H1 (cell line): Measurements from ENCODE around the gene WNT9B. TPM values are rescaled to one million over a fixed set of nuclear protein-coding genes. Genes with fewer than 3 reads are reported as not detected.

ENCODE experiments used
- HDAC6 ChIP-seq: IDR thresholded peaks from one replicate; pipeline ENCODE4 v1.7.1; 2012; ENCODE audit warnings: low read depth, mild to moderate bottlenecking, inconsistent platforms, low read length, moderate library complexity
- KDM5A ChIP-seq: fragments of 200-600 bp; IDR thresholded peaks from 2 replicates; pipeline ENCODE4 v1.7.1; 2012; ENCODE audit warnings: mild to moderate bottlenecking, low read length, inconsistent platforms, mixed read lengths
- POU5F1 ChIP-seq: IDR thresholded peaks from 2 replicates; pipeline ENCODE4 v1.6.1; 2011; ENCODE audit warnings: low read depth, mild to moderate bottlenecking, low read length, moderate library complexity
- RBBP5 ChIP-seq: IDR thresholded peaks from 2 replicates; pipeline ENCODE4 v1.7.1; 2012; ENCODE audit warnings: low read depth, mild to moderate bottlenecking, inconsistent platforms, low read length, moderate library complexity, borderline replicate concordance
- YY1 ChIP-seq: IDR thresholded peaks from 2 replicates; pipeline ENCODE4 v1.6.1; 2011; ENCODE audit warnings: low read depth, mild to moderate bottlenecking, low read length
- polyA plus RNA-seq, 7 experiments: library from polyadenylated mRNA; depleted of rRNA in 3 of 7; stranded (reverse) in 5 of 7; unstranded in 2 of 7; fragments of >200 nt in 5 of 7; fragments of 200-250 nt in 2 of 7; gene quantifications; 1 replicate in 5 of 7; 2 replicates in 1 of 7; 4 replicates in 1 of 7; pipeline versions ENCODE4 v1.2.1 to v1.2.3, GENCODE V29; 2011 to 2013; ENCODE audit warnings: missing spikeins in 2 of 7, mixed read lengths in 2 of 7
- total RNA-seq: library from RNA; stranded (reverse); fragmentation: NEBNext Ultra II Directional; extraction: Animal tissue kit (Norgen Biotek cat#: 25700); gene quantifications from 2 replicates; pipeline ENCODE4 v1.2.1, GENCODE V29; 2021
- TF ChIP-seq, protein P1 (sequence below): fragments of 300-600 bp; sonication (generic); IDR thresholded peaks from 2 replicates; pipeline ENCODE4 v1.7.1; 2012; ENCODE audit warnings: low read length, moderate library complexity, mild to moderate bottlenecking, inconsistent platforms; ENCODE audit not compliant: insufficient replicate concordance

WNT9B gene
- total and polyA plus RNA-seq, 2 of the 8 experiments (the other 6 are each of a cell fraction or from before 2014, with no cell fraction given): 0.21 TPM; not detected in 1

GRCh38 chr17:46802800-46803199 lies 48.6 kb upstream of the WNT9B start (continued):
- no peak for TF ChIP-seq YY1
- TF ChIP-seq HDAC6: no peak
- no peak for TF ChIP-seq POU5F1
- no peak for TF ChIP-seq RBBP5
- no peak for TF ChIP-seq KDM5A
- TF ChIP-seq, protein P1, sequence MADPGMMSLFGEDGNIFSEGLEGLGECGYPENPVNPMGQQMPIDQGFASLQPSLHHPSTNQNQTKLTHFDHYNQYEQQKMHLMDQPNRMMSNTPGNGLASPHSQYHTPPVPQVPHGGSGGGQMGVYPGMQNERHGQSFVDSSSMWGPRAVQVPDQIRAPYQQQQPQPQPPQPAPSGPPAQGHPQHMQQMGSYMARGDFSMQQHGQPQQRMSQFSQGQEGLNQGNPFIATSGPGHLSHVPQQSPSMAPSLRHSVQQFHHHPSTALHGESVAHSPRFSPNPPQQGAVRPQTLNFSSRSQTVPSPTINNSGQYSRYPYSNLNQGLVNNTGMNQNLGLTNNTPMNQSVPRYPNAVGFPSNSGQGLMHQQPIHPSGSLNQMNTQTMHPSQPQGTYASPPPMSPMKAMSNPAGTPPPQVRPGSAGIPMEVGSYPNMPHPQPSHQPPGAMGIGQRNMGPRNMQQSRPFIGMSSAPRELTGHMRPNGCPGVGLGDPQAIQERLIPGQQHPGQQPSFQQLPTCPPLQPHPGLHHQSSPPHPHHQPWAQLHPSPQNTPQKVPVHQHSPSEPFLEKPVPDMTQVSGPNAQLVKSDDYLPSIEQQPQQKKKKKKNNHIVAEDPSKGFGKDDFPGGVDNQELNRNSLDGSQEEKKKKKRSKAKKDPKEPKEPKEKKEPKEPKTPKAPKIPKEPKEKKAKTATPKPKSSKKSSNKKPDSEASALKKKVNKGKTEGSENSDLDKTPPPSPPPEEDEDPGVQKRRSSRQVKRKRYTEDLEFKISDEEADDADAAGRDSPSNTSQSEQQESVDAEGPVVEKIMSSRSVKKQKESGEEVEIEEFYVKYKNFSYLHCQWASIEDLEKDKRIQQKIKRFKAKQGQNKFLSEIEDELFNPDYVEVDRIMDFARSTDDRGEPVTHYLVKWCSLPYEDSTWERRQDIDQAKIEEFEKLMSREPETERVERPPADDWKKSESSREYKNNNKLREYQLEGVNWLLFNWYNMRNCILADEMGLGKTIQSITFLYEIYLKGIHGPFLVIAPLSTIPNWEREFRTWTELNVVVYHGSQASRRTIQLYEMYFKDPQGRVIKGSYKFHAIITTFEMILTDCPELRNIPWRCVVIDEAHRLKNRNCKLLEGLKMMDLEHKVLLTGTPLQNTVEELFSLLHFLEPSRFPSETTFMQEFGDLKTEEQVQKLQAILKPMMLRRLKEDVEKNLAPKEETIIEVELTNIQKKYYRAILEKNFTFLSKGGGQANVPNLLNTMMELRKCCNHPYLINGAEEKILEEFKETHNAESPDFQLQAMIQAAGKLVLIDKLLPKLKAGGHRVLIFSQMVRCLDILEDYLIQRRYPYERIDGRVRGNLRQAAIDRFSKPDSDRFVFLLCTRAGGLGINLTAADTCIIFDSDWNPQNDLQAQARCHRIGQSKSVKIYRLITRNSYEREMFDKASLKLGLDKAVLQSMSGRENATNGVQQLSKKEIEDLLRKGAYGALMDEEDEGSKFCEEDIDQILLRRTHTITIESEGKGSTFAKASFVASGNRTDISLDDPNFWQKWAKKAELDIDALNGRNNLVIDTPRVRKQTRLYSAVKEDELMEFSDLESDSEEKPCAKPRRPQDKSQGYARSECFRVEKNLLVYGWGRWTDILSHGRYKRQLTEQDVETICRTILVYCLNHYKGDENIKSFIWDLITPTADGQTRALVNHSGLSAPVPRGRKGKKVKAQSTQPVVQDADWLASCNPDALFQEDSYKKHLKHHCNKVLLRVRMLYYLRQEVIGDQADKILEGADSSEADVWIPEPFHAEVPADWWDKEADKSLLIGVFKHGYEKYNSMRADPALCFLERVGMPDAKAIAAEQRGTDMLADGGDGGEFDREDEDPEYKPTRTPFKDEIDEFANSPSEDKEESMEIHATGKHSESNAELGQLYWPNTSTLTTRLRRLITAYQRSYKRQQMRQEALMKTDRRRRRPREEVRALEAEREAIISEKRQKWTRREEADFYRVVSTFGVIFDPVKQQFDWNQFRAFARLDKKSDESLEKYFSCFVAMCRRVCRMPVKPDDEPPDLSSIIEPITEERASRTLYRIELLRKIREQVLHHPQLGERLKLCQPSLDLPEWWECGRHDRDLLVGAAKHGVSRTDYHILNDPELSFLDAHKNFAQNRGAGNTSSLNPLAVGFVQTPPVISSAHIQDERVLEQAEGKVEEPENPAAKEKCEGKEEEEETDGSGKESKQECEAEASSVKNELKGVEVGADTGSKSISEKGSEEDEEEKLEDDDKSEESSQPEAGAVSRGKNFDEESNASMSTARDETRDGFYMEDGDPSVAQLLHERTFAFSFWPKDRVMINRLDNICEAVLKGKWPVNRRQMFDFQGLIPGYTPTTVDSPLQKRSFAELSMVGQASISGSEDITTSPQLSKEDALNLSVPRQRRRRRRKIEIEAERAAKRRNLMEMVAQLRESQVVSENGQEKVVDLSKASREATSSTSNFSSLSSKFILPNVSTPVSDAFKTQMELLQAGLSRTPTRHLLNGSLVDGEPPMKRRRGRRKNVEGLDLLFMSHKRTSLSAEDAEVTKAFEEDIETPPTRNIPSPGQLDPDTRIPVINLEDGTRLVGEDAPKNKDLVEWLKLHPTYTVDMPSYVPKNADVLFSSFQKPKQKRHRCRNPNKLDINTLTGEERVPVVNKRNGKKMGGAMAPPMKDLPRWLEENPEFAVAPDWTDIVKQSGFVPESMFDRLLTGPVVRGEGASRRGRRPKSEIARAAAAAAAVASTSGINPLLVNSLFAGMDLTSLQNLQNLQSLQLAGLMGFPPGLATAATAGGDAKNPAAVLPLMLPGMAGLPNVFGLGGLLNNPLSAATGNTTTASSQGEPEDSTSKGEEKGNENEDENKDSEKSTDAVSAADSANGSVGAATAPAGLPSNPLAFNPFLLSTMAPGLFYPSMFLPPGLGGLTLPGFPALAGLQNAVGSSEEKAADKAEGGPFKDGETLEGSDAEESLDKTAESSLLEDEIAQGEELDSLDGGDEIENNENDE: no peak
